ENCODE measurements around the gene RBFA.
"Not testable (repeated sequence)": the region's sequence is repeated elsewhere in the genome, so short reads cannot be mapped to it uniquely, and the experiment has no call there.

The RBFA gene

GRCh38 chr18:80009661-80010550 is 24.3 kb upstream of the RBFA start:
- no peak overlapping the region for H3K27ac ChIP-seq (ENCODE audit: extremely low read depth, low read depth, low read length)
- H3K4me3 ChIP-seq (ENCODE audit: low read depth, low read length) = no peak overlapping the region
- no peaks in the 10 kb centered on the region for H3K4me1 ChIP-seq (ENCODE audit: control insufficient read depth, insufficient read depth, low read length)
- TF ChIP-seq ZNF518A (tag by site-specific recombination; conservative IDR thresholded peaks at IDR 0.05; ENCODE audit: low read depth) = no peak
- TF ChIP-seq ZNF596 (tag by site-specific recombination; IDR thresholded peaks at IDR 0.05) = no peak
- no peak for TF ChIP-seq KLF8 (tag by site-specific recombination; IDR thresholded peaks at IDR 0.05)
- no peak for TF ChIP-seq CTCF (tag by site-specific recombination; IDR thresholded peaks at IDR 0.05)
- TF ChIP-seq PRDM1 (tag by site-specific recombination; IDR thresholded peaks at IDR 0.05) = no peak
- no peak for TF ChIP-seq ZFHX2 (tag by site-specific recombination; conservative IDR thresholded peaks at IDR 0.05)
- TF ChIP-seq ZNF37A (tag by site-specific recombination; IDR thresholded peaks at IDR 0.05) = no peak
- TF ChIP-seq ZNF555 (tag by site-specific recombination; conservative IDR thresholded peaks at IDR 0.05) = no peak
- no peak for TF ChIP-seq ZNF843 (tag by site-specific recombination; IDR thresholded peaks at IDR 0.05)
- POLR2A ChIA-PET = no interaction called here
- H3K36me3 ChIP-seq (ENCODE audit: control insufficient read depth in 2 of 2, insufficient read depth in 1 of 2, low read length in 2 of 2) = no peaks in the 10 kb centered on the region
- CTCF ChIA-PET = interaction anchor here (0.7 kb wide), 1 partner anchor 13 kb away, joined by 3 read pairs; no protein-coding TSS in a partner anchor
- H3K9me3 ChIP-seq (ENCODE audit: control insufficient read depth, insufficient read depth, low read depth, low read length) = no peaks in the 10 kb centered on the region

GRCh38 chr18:80010551-80010906 is 23.7 kb upstream of the RBFA start:
- POLR2A ChIA-PET = no interaction called here
- CTCF ChIA-PET = interaction anchor here (0.7 kb wide), 1 partner anchor 12 kb away, joined by 3 read pairs; no protein-coding TSS in a partner anchor
- no peaks in the 10 kb centered on the region for H3K36me3 ChIP-seq (ENCODE audit: control insufficient read depth in 2 of 2, insufficient read depth in 1 of 2, low read length in 2 of 2)
- H3K9me3 ChIP-seq (ENCODE audit: control insufficient read depth, insufficient read depth, low read depth, low read length) = no peaks in the 10 kb centered on the region
- H3K4me1 ChIP-seq (ENCODE audit: control insufficient read depth, insufficient read depth, low read length) = no peaks in the 10 kb centered on the region
- H3K27ac ChIP-seq (ENCODE audit: extremely low read depth, low read depth, low read length) = no peak overlapping the region
- H3K4me3 ChIP-seq (ENCODE audit: low read depth, low read length) = no peak overlapping the region
- TF ChIP-seq ZNF302 (tag by site-specific recombination; IDR thresholded peaks at IDR 0.05; ENCODE audit: low read depth) = no peak
- no peak for TF ChIP-seq HOXD13 (CRISPR knock-in tag; IDR thresholded peaks at IDR 0.05; ENCODE audit: borderline replicate concordance)
- TF ChIP-seq ZEB2 (tag by site-specific recombination; IDR thresholded peaks at IDR 0.05) = no peak
- no peak for TF ChIP-seq GLIS2 (tag by site-specific recombination; IDR thresholded peaks at IDR 0.05)
- no peak for TF ChIP-seq PRDM1 (tag by site-specific recombination; IDR thresholded peaks at IDR 0.05)
- TF ChIP-seq SP2 (tag by site-specific recombination; IDR thresholded peaks at IDR 0.05) = no peak
- no peak for TF ChIP-seq ZFP69B (tag by site-specific recombination; IDR thresholded peaks at IDR 0.05)
- no peak for TF ChIP-seq ZNF311 (tag by site-specific recombination; IDR thresholded peaks at IDR 0.05; ENCODE audit: borderline replicate concordance)
- TF ChIP-seq OSR2 (tag by site-specific recombination; IDR thresholded peaks at IDR 0.05) = no peak
- TF ChIP-seq ZNF350 (tag by site-specific recombination; IDR thresholded peaks at IDR 0.05) = no peak
- TF ChIP-seq ZFHX2 (tag by site-specific recombination; conservative IDR thresholded peaks at IDR 0.05) = no peak
- TF ChIP-seq ZNF830 (tag by site-specific recombination; IDR thresholded peaks at IDR 0.05; ENCODE audit: low read depth) = no peak

- CTCF ChIA-PET = interaction anchor here (0.8 kb wide), 1 partner anchor 11 kb away, joined by 5 read pairs; no protein-coding TSS in a partner anchor
- H3K4me3 ChIP-seq (ENCODE audit: low read depth, low read length); POLR2A ChIA-PET; H3K4me1 ChIP-seq (ENCODE audit: control insufficient read depth, insufficient read depth, low read length); H3K9me3 ChIP-seq (ENCODE audit: control insufficient read depth, insufficient read depth, low read depth, low read length); H3K36me3 ChIP-seq (ENCODE audit: control insufficient read depth in 2 of 2, insufficient read depth in 1 of 2, low read length in 2 of 2); H3K27ac ChIP-seq (ENCODE audit: extremely low read depth, low read depth, low read length): not testable (repeated sequence)
Observed at GRCh38 chr18:80011496-80012137, 22.6 kb upstream of the RBFA start.
